Measurements from ENCODE around the gene BARD1.

The BARD1 gene

GRCh38 chr2:214801768-214802397, 7.6 kb downstream of the BARD1 start (continued):
- no peak for TF ChIP-seq PATZ1 (CRISPR knock-in tag; IDR thresholded peaks at IDR 0.05; ENCODE audit: borderline replicate concordance)
- no peak for TF ChIP-seq CSRNP3 (CRISPR knock-in tag; IDR thresholded peaks at IDR 0.05)

GRCh38 chr2:214801068-214801467, 8.4 kb downstream of the BARD1 start:
- ATAC-seq, result no peak
- no peak for TF ChIP-seq ZNF8 (CRISPR knock-in tag; IDR thresholded peaks at IDR 0.05)

- no peak for ATAC-seq
- TF ChIP-seq ESRRG (CRISPR knock-in tag; IDR thresholded peaks at IDR 0.05), result no peak
- TF ChIP-seq CREB5 (CRISPR knock-in tag; IDR thresholded peaks at IDR 0.05; ENCODE audit: low read depth), result no peak
- TF ChIP-seq BACH2 (CRISPR knock-in tag; IDR thresholded peaks at IDR 0.05; ENCODE audit: borderline replicate concordance), result no peak
- TF ChIP-seq CSRNP3 (CRISPR knock-in tag; IDR thresholded peaks at IDR 0.05), result no peak
- no peak for TF ChIP-seq GLIS3 (CRISPR knock-in tag; IDR thresholded peaks at IDR 0.05)
- TF ChIP-seq ISL1 (CRISPR knock-in tag; IDR thresholded peaks at IDR 0.05), result no peak
- TF ChIP-seq PATZ1 (CRISPR knock-in tag; IDR thresholded peaks at IDR 0.05; ENCODE audit: borderline replicate concordance), result no peak
- TF ChIP-seq ZFP3 (CRISPR knock-in tag; IDR thresholded peaks at IDR 0.05), result no peak
- no peak for TF ChIP-seq TOX (CRISPR knock-in tag; IDR thresholded peaks at IDR 0.05; ENCODE audit: borderline replicate concordance)
- no peak for TF ChIP-seq ZNF70 (CRISPR knock-in tag; IDR thresholded peaks at IDR 0.05)
- TF ChIP-seq TCF4 (CRISPR knock-in tag; IDR thresholded peaks at IDR 0.05; ENCODE audit: borderline replicate concordance), result no peak
- no peak for TF ChIP-seq SNAI2 (CRISPR knock-in tag; IDR thresholded peaks at IDR 0.05)
Observed at GRCh38 chr2:214800180-214800579, 9.3 kb downstream of the BARD1 start.

GRCh38 chr2:214796911-214797310, 12.6 kb downstream of the BARD1 start:
- no peak for ATAC-seq
- TF ChIP-seq POU6F1 (CRISPR knock-in tag; IDR thresholded peaks at IDR 0.05; ENCODE audit: borderline replicate concordance, low read depth) (no peak), GLIS3 (CRISPR knock-in tag; IDR thresholded peaks at IDR 0.05) (no peak), ISL1 (CRISPR knock-in tag; IDR thresholded peaks at IDR 0.05) (no peak), PATZ1 (CRISPR knock-in tag; IDR thresholded peaks at IDR 0.05; ENCODE audit: borderline replicate concordance) (no peak), ARNTL (CRISPR knock-in tag; IDR thresholded peaks at IDR 0.05; ENCODE audit: borderline replicate concordance, low read depth) (no peak), ZNF8 (CRISPR knock-in tag; IDR thresholded peaks at IDR 0.05) (no peak), RARB (CRISPR knock-in tag; IDR thresholded peaks at IDR 0.05) (no peak), ZNF70 (CRISPR knock-in tag; IDR thresholded peaks at IDR 0.05) (no peak), CREB5 (CRISPR knock-in tag; IDR thresholded peaks at IDR 0.05; ENCODE audit: low read depth) (no peak), CSDC2 (CRISPR knock-in tag; IDR thresholded peaks at IDR 0.05) (no peak), PPARA (CRISPR knock-in tag; IDR thresholded peaks at IDR 0.05; ENCODE audit: borderline replicate concordance) (no peak), ZFP30 (CRISPR knock-in tag; IDR thresholded peaks at IDR 0.05) (no peak), ZNF565 (CRISPR knock-in tag; conservative IDR thresholded peaks at IDR 0.05; ENCODE audit: low read depth) (no peak), ESRRG (CRISPR knock-in tag; IDR thresholded peaks at IDR 0.05) (no peak), ZFP3 (CRISPR knock-in tag; IDR thresholded peaks at IDR 0.05) (no peak), CSRNP3 (CRISPR knock-in tag; IDR thresholded peaks at IDR 0.05) (no peak)
